GM12878 (cell line): Measurements from ENCODE around the gene MRGPRE.

Source experiments
- ASH2L ChIP-seq: fragments of 300-600, 200-600 bp; sonication (generic); IDR thresholded peaks from 2 replicates; pipeline ENCODE4 v1.6.1; 2017; ENCODE audit warnings: low read depth, mild to moderate bottlenecking, borderline replicate concordance
- BCL11A ChIP-seq: IDR thresholded peaks from 2 replicates; pipeline ENCODE4 v1.6.1; 2011; ENCODE audit warnings: low read depth, low read length
- CREM ChIP-seq: IDR thresholded peaks from 2 replicates; pipeline ENCODE4 v1.6.1; 2014; ENCODE audit warnings: antibody characterized with exemption, low read depth
- CTCF ChIP-seq, 3 experiments: IDR thresholded peaks in 2 of 3; conservative IDR thresholded peaks in 1 of 3; 2 replicates each; pipeline ENCODE4 v1.5.1; 2011; ENCODE audit warnings: low read depth in 3 of 3, low read length in 3 of 3, mild to moderate bottlenecking in 3 of 3, control low read depth in 2 of 3, moderate library complexity in 2 of 3, inconsistent platforms in 1 of 3, mixed read lengths in 1 of 3; ENCODE audit not compliant: control insufficient read depth in 2 of 3, insufficient read depth in 1 of 3; ENCODE audit errors: extremely low read depth in 1 of 3
- POLR2A ChIP-seq: IDR thresholded peaks from 2 replicates; pipeline ENCODE4 v1.6.1; 2011; ENCODE audit warnings: low read depth, mild to moderate bottlenecking, low read length
- SMAD5 ChIP-seq: IDR thresholded peaks from 2 replicates; pipeline ENCODE4 v1.6.1; 2016; ENCODE audit warnings: antibody characterized with exemption, low read depth
- SP1 ChIP-seq: IDR thresholded peaks from one replicate; pipeline ENCODE4 v1.6.1; 2011; ENCODE audit warnings: low read depth, low read length
- SRF ChIP-seq, 2 experiments: IDR thresholded peaks; 2 replicates each; pipeline ENCODE4 v1.6.1; 2011; ENCODE audit warnings: low read depth in 2 of 2, low read length in 2 of 2, mild to moderate bottlenecking in 1 of 2, moderate library complexity in 1 of 2
- TAF1 ChIP-seq: IDR thresholded peaks from 2 replicates; pipeline ENCODE4 v1.6.1; 2011; ENCODE audit warnings: mild to moderate bottlenecking, low read depth, low read length, borderline replicate concordance
- TCF12 ChIP-seq: IDR thresholded peaks from 2 replicates; pipeline ENCODE4 v1.6.1; 2011; ENCODE audit warnings: low read depth, mild to moderate bottlenecking, low read length
- ZNF384 ChIP-seq: IDR thresholded peaks from 2 replicates; pipeline ENCODE4 v1.6.1; 2012; ENCODE audit warnings: low read depth, mild to moderate bottlenecking, low read length, improper control_type of control experiment, borderline replicate concordance
- TF ChIP-seq, protein P1 (sequence below): IDR thresholded peaks from 2 replicates; pipeline ENCODE4 v1.6.1; 2012; ENCODE audit warnings: low read depth, low read length, improper control_type of control experiment

- TF ChIP-seq SMAD5, result no peak
- TF ChIP-seq CTCF (IDR thresholded peaks at IDR 0.05 in 2 of 3, conservative IDR thresholded peaks at IDR 0.05 in 1 of 3; ENCODE audit: control insufficient read depth in 2 of 3, extremely low read depth in 1 of 3, insufficient read depth in 1 of 3, low read depth in 3 of 3, low read length in 3 of 3), result no peak
- TF ChIP-seq, protein P1, sequence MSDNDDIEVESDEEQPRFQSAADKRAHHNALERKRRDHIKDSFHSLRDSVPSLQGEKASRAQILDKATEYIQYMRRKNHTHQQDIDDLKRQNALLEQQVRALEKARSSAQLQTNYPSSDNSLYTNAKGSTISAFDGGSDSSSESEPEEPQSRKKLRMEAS, result no peak
- TF ChIP-seq CREM, result no peak
- TF ChIP-seq BCL11A, result no peak
- TF ChIP-seq TAF1, result no peak
- TF ChIP-seq ASH2L, result no peak
- no peak for TF ChIP-seq TCF12
- TF ChIP-seq SRF (IDR thresholded peaks at IDR 0.05; ENCODE audit: low read depth in 2 of 2, low read length in 2 of 2), result no peak
- no peak for TF ChIP-seq SP1
- TF ChIP-seq ZNF384, result no peak
- TF ChIP-seq POLR2A, result no peak
Observed at GRCh38 chr11:3218483-3219280, 13.5 kb downstream of the MRGPRE start, which contains the start of gene MRGPRG.
